BE2C (cell line): ENCODE measurements around the gene CDS2.

Source experiments
- DNase-seq: peaks from one replicate; pipeline ENCODE4 v3.0.0-alpha.2; 2020
- H3K27me3 ChIP-seq: fragments of 250-450 bp; sonication (Bioruptor Pico); 2 replicates; pipeline ENCODE4 v1.5.1; 2020; ENCODE audit warnings: mild to moderate bottlenecking
- H3K36me3 ChIP-seq: fragments of 250-450 bp; sonication (Bioruptor Pico); 2 replicates; pipeline ENCODE4 v1.5.1; 2020; ENCODE audit warnings: mild to moderate bottlenecking
- H3K4me1 ChIP-seq: fragments of 250-450 bp; sonication (Bioruptor Pico); 2 replicates; pipeline ENCODE4 v1.5.1; 2020
- H3K4me3 ChIP-seq: 2 replicates; pipeline ENCODE4 v1.5.1; 2011; ENCODE audit warnings: low read depth, low read length
- H3K9me3 ChIP-seq: fragments of 250-450 bp; sonication (Bioruptor Pico); 2 replicates; pipeline ENCODE4 v1.5.1; 2020
- TF ChIP-seq, protein P1 (sequence below): IDR thresholded peaks from 2 replicates; pipeline ENCODE4 v1.5.1; 2012; ENCODE audit warnings: mild to moderate bottlenecking, low read depth, low read length

The CDS2 gene

DNA sequence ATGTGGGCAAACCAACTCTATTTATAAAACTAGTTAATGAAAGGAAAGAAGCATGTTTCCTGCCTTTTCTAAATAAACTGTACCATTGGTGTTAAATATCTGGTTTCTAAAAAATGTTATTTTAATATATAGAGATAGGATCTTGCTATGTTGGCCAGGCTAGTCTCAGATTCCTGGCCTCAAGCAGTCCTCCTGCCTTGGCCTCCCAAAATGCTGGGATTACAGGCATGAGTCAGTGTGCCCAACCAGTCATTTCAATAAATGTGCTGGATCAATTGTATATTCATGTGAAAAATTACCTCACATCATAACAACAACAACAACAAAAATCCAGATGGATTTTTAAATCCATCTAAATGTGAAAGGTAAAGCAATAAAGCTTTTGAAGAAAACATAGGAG lies 80.3 kb downstream of the CDS2 start:
- H3K4me3 ChIP-seq: no peak overlapping the region
- no peaks in the 10 kb centered on the region for H3K4me1 ChIP-seq
- TF ChIP-seq, protein P1, sequence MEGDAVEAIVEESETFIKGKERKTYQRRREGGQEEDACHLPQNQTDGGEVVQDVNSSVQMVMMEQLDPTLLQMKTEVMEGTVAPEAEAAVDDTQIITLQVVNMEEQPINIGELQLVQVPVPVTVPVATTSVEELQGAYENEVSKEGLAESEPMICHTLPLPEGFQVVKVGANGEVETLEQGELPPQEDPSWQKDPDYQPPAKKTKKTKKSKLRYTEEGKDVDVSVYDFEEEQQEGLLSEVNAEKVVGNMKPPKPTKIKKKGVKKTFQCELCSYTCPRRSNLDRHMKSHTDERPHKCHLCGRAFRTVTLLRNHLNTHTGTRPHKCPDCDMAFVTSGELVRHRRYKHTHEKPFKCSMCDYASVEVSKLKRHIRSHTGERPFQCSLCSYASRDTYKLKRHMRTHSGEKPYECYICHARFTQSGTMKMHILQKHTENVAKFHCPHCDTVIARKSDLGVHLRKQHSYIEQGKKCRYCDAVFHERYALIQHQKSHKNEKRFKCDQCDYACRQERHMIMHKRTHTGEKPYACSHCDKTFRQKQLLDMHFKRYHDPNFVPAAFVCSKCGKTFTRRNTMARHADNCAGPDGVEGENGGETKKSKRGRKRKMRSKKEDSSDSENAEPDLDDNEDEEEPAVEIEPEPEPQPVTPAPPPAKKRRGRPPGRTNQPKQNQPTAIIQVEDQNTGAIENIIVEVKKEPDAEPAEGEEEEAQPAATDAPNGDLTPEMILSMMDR: no peak
- H3K9me3 ChIP-seq: no peaks in the 10 kb centered on the region
- no peak for DNase-seq
- no peaks in the 10 kb centered on the region for H3K27me3 ChIP-seq
- H3K36me3 ChIP-seq: no peaks in the 10 kb centered on the region

GRCh38 chr20:5211803-5212714 lies 85.3 kb downstream of the CDS2 start:
- DNase-seq: no peak
- Histone ChIP-seq H3K27me3 (no peaks in the 10 kb centered on the region), H3K4me3 (no peak overlapping the region), H3K4me1 (no peaks in the 10 kb centered on the region), H3K36me3 (no peaks in the 10 kb centered on the region), H3K9me3 (no peaks in the 10 kb centered on the region)
- TF ChIP-seq, protein P1: no peak

DNA sequence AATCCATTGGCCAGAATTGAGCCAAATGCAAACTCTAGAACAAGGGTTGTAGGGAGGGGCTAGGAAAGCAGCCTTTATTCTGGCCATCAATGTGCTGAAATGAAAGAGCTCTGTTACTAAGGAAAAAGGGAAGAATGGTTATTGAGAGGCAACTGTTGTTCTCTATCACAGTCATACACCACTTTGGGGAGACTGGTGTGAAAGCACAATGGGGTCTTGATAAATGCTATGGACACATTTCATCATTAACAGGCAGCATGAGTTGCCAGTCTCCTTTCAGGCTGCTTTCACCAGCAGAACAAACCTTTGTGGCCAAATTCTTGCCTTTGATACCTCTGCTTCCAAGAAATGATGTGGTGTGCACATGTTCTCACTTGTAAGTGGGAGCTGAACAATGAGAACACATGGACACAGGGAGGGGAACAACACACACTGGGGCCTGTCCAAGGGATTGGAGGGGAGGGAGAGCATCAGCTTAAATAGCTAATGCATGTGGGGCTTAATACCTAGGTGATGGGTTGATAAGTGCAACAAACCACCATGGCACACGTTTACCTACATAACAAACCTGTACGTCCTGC lies 86.2 kb downstream of the CDS2 start:
- no peak for DNase-seq
- Histone ChIP-seq H3K27me3 (no peaks in the 10 kb centered on the region), H3K9me3 (no peaks in the 10 kb centered on the region), H3K4me3 (no peak overlapping the region), H3K4me1 (no peaks in the 10 kb centered on the region), H3K36me3 (no peaks in the 10 kb centered on the region)
- TF ChIP-seq, protein P1: no peak

DNA sequence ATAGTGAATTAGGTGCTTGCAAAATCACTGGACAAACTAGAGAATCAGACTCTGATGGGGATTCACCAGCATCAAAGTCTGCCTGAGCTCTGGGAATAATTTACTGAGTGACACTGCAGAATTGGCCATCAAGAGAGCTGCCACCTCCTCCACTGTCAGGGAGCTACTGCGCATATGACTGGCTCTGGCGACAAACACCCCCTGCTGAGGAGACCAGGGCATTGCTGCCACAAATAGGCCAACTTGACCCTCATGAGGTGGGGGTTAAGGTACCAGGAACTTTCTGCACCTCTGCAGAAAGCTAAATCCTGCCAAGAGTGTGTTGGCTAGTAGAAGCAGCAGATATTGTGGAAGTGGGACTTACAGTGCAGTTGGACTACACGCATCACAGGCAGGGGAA lies 88.0 kb downstream of the CDS2 start:
- no peaks in the 10 kb centered on the region for H3K27me3 ChIP-seq
- H3K36me3 ChIP-seq: no peaks in the 10 kb centered on the region
- no peak for DNase-seq
- H3K4me1 ChIP-seq: no peaks in the 10 kb centered on the region
- H3K9me3 ChIP-seq: no peaks in the 10 kb centered on the region
- TF ChIP-seq, protein P1: no peak
- no peak overlapping the region for H3K4me3 ChIP-seq

GRCh38 chr20:5215672-5216304 lies 89.0 kb downstream of the CDS2 start:
- TF ChIP-seq, protein P1: no peak
- Histone ChIP-seq H3K36me3 (no peaks in the 10 kb centered on the region), H3K4me3 (no peak overlapping the region), H3K9me3 (no peaks in the 10 kb centered on the region), H3K27me3 (no peaks in the 10 kb centered on the region; the same call in 1 of the 2 replicates), H3K4me1 (no peaks in the 10 kb centered on the region)
- no peak for DNase-seq
